D721Med (cell line): ENCODE results near the gene XKR7.
A peak's percentile ranks its signal among the peaks of the same experiment; 100 is the strongest.

ENCODE experiments used
- DNase-seq: peaks from one replicate; pipeline ENCODE4 v3.0.0; 2011; ENCODE audit warnings: low spot score; ENCODE audit not compliant: insufficient read length
- FAIRE-seq: peaks from 2 replicates; lab custom pipeline; 2011; peaks lifted over from hg19 to GRCh38; lab: Jason Lieb, UNC
- TF ChIP-seq, protein P1 (sequence below): IDR thresholded peaks from 2 replicates; pipeline ENCODE4 v1.5.1; 2012; ENCODE audit warnings: mild to moderate bottlenecking, control low read depth; ENCODE audit not compliant: insufficient read depth; ENCODE audit errors: missing control alignments

Gene XKR7

DNA sequence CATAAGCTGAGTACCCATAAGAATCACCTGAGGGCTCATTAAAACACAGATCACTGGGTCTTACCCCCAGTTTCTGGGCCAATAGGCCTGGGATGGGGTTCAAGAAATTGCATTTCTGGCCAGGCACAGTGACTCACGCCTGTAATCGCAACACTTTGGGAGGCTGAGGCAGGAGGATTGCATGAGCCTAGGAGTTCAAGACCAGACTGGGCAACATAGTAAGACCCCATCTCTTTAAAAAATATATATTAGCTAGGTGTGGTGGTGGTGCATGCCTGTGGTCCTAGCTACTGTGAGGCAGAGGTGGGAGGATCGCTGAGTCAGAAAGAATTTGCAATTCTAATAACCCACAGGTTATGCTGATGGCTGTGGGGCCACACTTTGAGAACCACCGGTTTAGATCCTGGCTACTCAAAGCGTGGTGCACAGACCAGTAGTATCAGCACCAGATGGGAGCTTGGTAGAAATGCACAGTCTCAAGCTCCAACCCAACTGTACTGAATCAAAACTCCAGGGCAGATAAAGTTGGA, 44.3 kb downstream of the XKR7 start:
- TF ChIP-seq, protein P1, sequence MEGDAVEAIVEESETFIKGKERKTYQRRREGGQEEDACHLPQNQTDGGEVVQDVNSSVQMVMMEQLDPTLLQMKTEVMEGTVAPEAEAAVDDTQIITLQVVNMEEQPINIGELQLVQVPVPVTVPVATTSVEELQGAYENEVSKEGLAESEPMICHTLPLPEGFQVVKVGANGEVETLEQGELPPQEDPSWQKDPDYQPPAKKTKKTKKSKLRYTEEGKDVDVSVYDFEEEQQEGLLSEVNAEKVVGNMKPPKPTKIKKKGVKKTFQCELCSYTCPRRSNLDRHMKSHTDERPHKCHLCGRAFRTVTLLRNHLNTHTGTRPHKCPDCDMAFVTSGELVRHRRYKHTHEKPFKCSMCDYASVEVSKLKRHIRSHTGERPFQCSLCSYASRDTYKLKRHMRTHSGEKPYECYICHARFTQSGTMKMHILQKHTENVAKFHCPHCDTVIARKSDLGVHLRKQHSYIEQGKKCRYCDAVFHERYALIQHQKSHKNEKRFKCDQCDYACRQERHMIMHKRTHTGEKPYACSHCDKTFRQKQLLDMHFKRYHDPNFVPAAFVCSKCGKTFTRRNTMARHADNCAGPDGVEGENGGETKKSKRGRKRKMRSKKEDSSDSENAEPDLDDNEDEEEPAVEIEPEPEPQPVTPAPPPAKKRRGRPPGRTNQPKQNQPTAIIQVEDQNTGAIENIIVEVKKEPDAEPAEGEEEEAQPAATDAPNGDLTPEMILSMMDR, result no peak
- DNase-seq, result no peak
- FAIRE-seq, result no peak

DNA sequence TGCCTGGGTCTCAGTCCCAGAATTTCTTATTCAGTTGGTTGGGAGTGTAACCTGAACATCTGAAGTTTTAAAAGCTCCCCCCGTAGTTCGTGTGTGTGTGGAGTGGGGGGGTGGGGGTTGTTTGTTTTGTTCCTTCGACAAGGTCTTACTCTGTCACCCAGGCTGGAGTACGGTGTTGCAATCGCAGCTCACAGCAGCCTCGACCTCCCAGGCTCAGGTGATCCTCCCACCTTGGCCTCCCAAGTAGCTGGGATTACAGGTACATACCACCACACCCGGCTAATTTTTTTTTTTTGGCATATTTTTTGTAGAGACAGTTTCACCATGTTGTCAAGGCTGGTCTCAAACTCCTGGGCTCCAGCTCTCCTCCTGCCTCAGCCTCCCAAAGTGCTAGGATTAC, 45.4 kb downstream of the XKR7 start:
- no peak for DNase-seq
- FAIRE-seq, result no peak
- TF ChIP-seq, protein P1, result no peak

DNA sequence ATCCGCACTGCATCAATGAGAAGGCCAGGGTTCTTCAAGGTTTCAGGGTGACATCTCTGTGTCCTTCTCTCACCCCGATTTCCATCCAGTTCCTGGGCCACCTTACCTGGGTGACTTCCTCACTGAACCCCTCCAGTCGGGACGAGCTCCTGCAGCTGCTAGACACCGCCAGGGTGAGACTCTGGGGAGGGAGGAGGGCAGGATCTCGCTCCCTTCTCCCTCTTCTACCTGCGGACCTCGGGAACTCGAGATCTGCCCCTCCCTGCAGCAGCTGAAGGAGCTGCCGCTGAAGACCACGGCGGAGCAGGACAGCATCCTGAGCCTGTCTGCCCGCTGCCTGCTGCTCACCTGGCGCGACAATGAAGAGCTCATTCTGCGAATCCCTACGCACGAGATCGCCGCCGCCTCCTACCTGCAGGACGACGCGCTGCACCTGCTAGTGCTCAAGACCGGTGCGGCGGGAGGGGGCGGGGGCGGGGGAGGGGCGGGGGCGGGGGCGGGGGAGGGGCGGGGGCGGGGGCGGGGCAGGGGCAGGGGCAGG, 49.8 kb downstream of the XKR7 start:
- TF ChIP-seq, protein P1, result no peak
- peak; percentile 47 for DNase-seq
- no peak for FAIRE-seq

DNA sequence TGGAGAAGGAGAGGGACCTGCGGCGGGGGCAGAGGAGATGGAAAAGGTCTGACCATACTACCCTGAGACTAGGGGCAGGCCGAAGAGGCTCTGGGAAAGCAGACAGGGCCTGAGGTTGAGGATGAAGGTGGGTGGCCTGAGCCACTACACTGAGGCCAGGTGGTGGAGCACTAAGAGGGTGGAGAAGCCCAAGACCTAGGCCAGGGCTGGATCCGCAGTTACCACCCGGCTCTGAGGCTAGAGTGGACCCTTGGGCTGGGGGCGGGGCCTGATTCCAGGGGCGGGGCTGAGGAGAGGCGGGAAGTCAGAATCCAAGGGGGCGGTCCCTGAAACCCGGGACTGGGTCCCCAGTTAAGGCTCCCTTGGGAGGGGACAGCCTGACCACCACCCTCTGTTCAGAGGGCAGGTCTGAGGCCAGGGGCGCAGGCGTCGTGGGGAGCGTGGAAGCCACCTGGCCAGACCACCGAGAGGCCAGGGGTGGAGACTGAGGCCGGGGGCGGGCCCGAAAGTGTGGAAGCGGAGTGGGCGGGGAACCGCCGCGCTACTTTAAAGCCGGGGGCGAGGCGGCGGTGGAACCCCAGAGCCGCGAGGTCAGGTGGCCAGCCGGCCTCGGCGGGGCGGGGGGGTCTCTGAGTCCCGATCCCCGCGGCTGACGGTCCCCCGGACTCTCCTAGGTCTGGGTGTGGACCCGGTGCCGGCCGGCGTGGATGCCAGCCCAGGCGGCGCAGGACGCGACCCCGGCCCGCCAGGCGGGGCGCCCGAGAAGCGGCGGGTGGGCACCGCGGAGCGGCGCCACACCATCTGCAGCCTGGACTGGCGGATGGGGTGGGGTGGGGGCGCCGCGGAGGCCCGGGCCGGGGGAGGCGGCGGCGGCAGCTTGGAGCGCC, 50.6 kb downstream of the XKR7 start:
- DNase-seq (peak; percentile 83), FAIRE-seq (no peak)
- TF ChIP-seq, protein P1, result no peak

DNA sequence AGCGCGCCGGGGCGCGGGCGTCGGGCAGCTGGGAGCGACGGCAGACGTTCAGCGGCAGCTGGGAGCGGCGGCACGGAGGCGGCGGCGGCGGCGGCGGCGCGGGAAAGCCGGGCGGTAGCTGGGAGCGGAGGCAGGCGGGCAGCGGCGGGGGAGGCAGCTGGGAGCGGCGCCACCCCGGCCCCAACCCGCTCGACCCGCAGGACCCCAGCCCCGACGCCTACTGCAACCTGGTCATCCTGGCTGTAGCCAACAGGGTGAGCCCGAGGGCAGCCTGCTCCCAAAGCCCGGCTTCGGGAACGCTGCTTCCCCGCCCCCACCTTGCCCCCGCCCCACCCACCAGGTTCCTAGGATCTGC, 51.2 kb downstream of the XKR7 start:
- TF ChIP-seq, protein P1, result no peak
- no peak for DNase-seq

DNA sequence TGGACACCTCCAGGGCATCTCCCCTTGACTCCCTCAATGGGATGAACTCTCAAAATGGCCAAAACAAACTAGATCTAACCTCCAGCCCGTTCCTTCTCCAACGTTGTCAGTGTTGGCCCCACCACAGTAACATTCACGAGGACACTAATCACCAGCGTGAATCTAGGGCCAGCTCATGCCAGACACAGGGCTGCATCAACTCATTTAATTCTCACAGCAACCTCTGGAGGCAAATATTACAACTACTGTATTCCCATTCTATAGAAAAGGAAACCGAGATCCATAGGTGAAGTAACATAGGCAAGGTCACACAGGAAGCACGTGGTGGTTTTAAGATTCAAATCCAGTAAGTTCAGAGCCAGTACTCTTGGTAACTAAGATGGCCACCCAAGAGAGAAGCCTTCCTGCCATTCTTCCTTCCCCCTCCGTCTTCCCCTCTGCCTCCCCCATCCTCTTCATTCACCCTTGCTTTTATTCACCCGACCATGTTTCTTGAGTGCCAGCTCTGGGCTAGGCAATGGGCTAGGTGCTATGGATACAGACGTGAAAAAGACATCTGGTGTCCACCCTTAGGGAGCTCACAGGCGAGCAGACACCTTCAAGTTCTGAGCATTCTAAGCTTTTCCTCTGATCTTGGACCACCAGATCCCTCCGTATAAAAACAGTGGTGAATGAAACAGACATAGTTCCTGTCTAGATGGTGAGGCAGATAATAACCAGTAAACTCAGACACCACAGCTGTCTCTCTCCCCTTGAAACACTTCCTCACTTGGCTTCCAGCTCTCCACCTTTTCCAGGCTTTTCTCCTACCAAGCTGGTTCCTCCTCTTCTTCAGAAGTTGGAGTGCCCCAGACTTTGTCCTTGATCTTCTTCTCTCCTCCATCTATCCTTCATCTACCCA, 51.9 kb downstream of the XKR7 start:
- peak; percentile 55 for FAIRE-seq

More for the DNA sequence above, 51.2 kb downstream of the XKR7 start:
- FAIRE-seq, result no peak

More for the DNA sequence above, 51.9 kb downstream of the XKR7 start:
- no peak for DNase-seq
- TF ChIP-seq, protein P1, result no peak
